NCI-H748 (cell line): ENCODE results near the gene SLFN11.
"Not testable (repeated sequence)": the region's sequence is repeated elsewhere in the genome, so short reads cannot be mapped to it uniquely, and the experiment has no call there.

ENCODE experiments used
- DNase-seq: peaks from one replicate; lab custom pipeline; 2025; ENCODE audit not compliant: unreplicated experiment; lab: John Stamatoyannopoulos, UW

Gene SLFN11

GRCh38 chr17:35373534-35373983 is at the start of gene SLFN11:
SLFN11 (minus strand) TSS chr17:35373621; CDS start chr17:35363807, 9,814 bp downstream.
- DNase-seq, result peak; percentile 98

GRCh38 chr17:35421069-35421468 is 47.6 kb upstream of the SLFN11 start:
- DNase-seq, result not testable (repeated sequence)

GRCh38 chr17:35416659-35417058 is 43.2 kb upstream of the SLFN11 start:
- no peak for DNase-seq

GRCh38 chr17:35414707-35415106 is 41.3 kb upstream of the SLFN11 start:
- not testable (repeated sequence) for DNase-seq

GRCh38 chr17:35414247-35414646 is 40.8 kb upstream of the SLFN11 start:
- DNase-seq, result no peak

GRCh38 chr17:35407531-35407930 is 34.1 kb upstream of the SLFN11 start:
- DNase-seq, result no peak

GRCh38 chr17:35406568-35406967 is 33.1 kb upstream of the SLFN11 start:
- no peak for DNase-seq

- DNase-seq, result no peak
These were observed 30.9 kb upstream of the SLFN11 start for GRCh38 chr17:35404360-35404759.

- DNase-seq, result not testable (repeated sequence)
These were observed 20.4 kb upstream of the SLFN11 start for GRCh38 chr17:35393783-35394182.

GRCh38 chr17:35390663-35391062 is 17.2 kb upstream of the SLFN11 start:
- no peak for DNase-seq

- no peak for DNase-seq
These were observed 16.7 kb upstream of the SLFN11 start for GRCh38 chr17:35390156-35390555.

- DNase-seq, result no peak
These were observed 14.1 kb upstream of the SLFN11 start for GRCh38 chr17:35387496-35387895.

GRCh38 chr17:35377706-35378105 is 4.3 kb upstream of the SLFN11 start:
- no peak for DNase-seq

GRCh38 chr17:35377068-35377467 is 3.6 kb upstream of the SLFN11 start:
- no peak for DNase-seq

- no peak for DNase-seq
These were observed 2.8 kb upstream of the SLFN11 start for GRCh38 chr17:35376245-35376644.

- no peak for DNase-seq
These were observed 1.4 kb upstream of the SLFN11 start for GRCh38 chr17:35374766-35375344.

GRCh38 chr17:35373984-35374765 is 754 bp upstream of the SLFN11 start:
- DNase-seq, result peak; percentile 80

GRCh38 chr17:35372846-35373533 is 431 bp downstream of the SLFN11 start:
- peak; percentile 83 for DNase-seq

- DNase-seq, result no peak
These were observed 1.5 kb downstream of the SLFN11 start for GRCh38 chr17:35371934-35372333.

- DNase-seq, result no peak
These were observed 5.2 kb downstream of the SLFN11 start for GRCh38 chr17:35368081-35368830.

GRCh38 chr17:35361027-35361426 is 12.4 kb downstream of the SLFN11 start:
- no peak for DNase-seq
